Heart right ventricle (tissue), 16 donors: ENCODE measurements around the gene CLK2. TPM values are rescaled to one million over a fixed set of nuclear protein-coding genes. Genes with fewer than 3 reads are reported as not detected.

Source experiments
- ATAC-seq, 8 donors: fragments of 200-7000 bp; cut with Tn5 transposase; one replicate each; pipeline ENCODE4 v1.9.1; 2020; ENCODE audit warnings: mild to moderate bottlenecking in 8 of 8, moderate library complexity in 8 of 8, moderate number of reproducible peaks in 1 of 8
- DNase-seq, 2 donors: peaks; one replicate each; pipeline ENCODE4 v3.0.0-alpha.2; 2020
- H3K27ac ChIP-seq, 10 donors: fragments of 200-600 bp; sonication (generic) in 2 of 10; one replicate each; pipeline versions ENCODE4 v1.5.0 to v1.8.0; 2020 to 2022; ENCODE audit warnings: mild to moderate bottlenecking in 3 of 10
- H3K27me3 ChIP-seq, 7 donors: fragments of 200-600 bp; one replicate each; pipeline ENCODE4 v1.8.0; 2021 to 2022; ENCODE audit warnings: mild to moderate bottlenecking in 2 of 7
- H3K36me3 ChIP-seq, 9 donors: fragments of 200-600 bp; sonication (generic) in 1 of 9; one replicate each; pipeline versions ENCODE4 v1.5.0 to v1.8.0; 2020 to 2022; ENCODE audit warnings: mild to moderate bottlenecking in 2 of 9
- H3K4me1 ChIP-seq, 9 donors: fragments of 200-600 bp; sonication (generic) in 1 of 9; one replicate each; pipeline versions ENCODE4 v1.5.0 to v1.8.0; 2020 to 2022; ENCODE audit warnings: mild to moderate bottlenecking in 4 of 9
- H3K4me3 ChIP-seq, 10 donors: fragments of 200-600 bp; sonication (generic) in 2 of 10; one replicate each; pipeline versions ENCODE4 v1.5.0 to v1.8.0; 2020 to 2022; ENCODE audit warnings: mild to moderate bottlenecking in 7 of 10, moderate library complexity in 2 of 10
- H3K9me3 ChIP-seq, 11 donors: fragments of 200-600 bp in 10 of 11; sonication (generic) in 2 of 11; one replicate each; pipeline versions ENCODE4 v1.5.0 to v1.8.0; 2013 to 2022; ENCODE audit warnings: mild to moderate bottlenecking in 2 of 11, control low read depth in 1 of 11, moderate library complexity in 1 of 11
- CTCF ChIP-seq, 9 donors: fragments of 200-600 bp; sonication (generic) in 2 of 9; IDR thresholded peaks; one replicate each; pipeline versions ENCODE4 v1.5.0 to v1.8.0; 2021 to 2022; ENCODE audit warnings: antibody characterized with exemption in 9 of 9, mild to moderate bottlenecking in 5 of 9, moderate library complexity in 1 of 9
- WGBS, 2 donors: extraction: QIAGEN DNeasy Blood & Tissue Kit; methylation state at CpG; one replicate each; pipeline ENCODE4 v1.1.7; 2013; ENCODE audit warnings: inconsistent platforms in 1 of 2; 5-methylcytosine and 5-hydroxymethylcytosine counted together
- intact Hi-C, 10 donors: fragments of 100-400 bp; cut with DNase I; formaldehyde crosslinking; loops; one replicate each; pipeline versions ENCODE4 v1.11.1 to v1.14.2; 2022
- polyA plus RNA-seq, 2 donors: library from polyadenylated mRNA; stranded (reverse); fragments of 200-250 nt; gene quantifications; one replicate each; pipeline ENCODE4 v1.2.3, GENCODE V29; 2013
- total RNA-seq, 10 donors: library from RNA; stranded (reverse); fragmentation: NEBNext Ultra II Directional in 3 of 10; extraction: Animal tissue kit (Norgen Biotek cat#: 25700) in 3 of 10; gene quantifications; one replicate each; pipeline versions ENCODE4 v1.2.1 to v1.2.4, GENCODE V29; 2021 to 2023
- donor health status: Arrhythmogenic right ventricular cardiomyopathy.
- donor health status: ischemic (EF 13 %, LVEDD 7.1; RV severe dilation, severe dysfunction).
- donor health status: healthy with polysubstance abuse.
- donor health status: DM: no; HTN: yes; CAD: no.
- donor health status: DM: no; HTN: no; CAD: no.
- donor health status: ischemic (EF 25% LVEDD 6.9; RV normal size, moderate dysfunction).
- donor health status: ischemic (EF 25% LVEDD 5.7; RV mildly dilated, moderate dysfunction).
- donor health status: healthy.
- donor health status: DM: yes; HTN: yes; CAD: no.
- donor health status: Ischemic cardiomyopathy.
- donor health status: ischemic (EF 35%, LVEDD 5.7; RV mildly dilated, moderate dysfunction).
- donor health status: nonischemic (EF 11% LVEDD 7.7; RV severe dilation, severe dysfunction).
- donor health status: DM: yes; HTN: yes; CAD: no.
- donor health status: PGD.
- donor health status: ischemic (EF 29% LVEDD 5.4; RV normal size, mild dysfunction).
- donor health status: nonischemic (EF 23%, LVEDD 6.1; RV moderate dilation, normal function).

CLK2 gene
- total and polyA plus RNA-seq, 12 donors: 12.5 to 47.1 (median 18.0) TPM

DNA sequence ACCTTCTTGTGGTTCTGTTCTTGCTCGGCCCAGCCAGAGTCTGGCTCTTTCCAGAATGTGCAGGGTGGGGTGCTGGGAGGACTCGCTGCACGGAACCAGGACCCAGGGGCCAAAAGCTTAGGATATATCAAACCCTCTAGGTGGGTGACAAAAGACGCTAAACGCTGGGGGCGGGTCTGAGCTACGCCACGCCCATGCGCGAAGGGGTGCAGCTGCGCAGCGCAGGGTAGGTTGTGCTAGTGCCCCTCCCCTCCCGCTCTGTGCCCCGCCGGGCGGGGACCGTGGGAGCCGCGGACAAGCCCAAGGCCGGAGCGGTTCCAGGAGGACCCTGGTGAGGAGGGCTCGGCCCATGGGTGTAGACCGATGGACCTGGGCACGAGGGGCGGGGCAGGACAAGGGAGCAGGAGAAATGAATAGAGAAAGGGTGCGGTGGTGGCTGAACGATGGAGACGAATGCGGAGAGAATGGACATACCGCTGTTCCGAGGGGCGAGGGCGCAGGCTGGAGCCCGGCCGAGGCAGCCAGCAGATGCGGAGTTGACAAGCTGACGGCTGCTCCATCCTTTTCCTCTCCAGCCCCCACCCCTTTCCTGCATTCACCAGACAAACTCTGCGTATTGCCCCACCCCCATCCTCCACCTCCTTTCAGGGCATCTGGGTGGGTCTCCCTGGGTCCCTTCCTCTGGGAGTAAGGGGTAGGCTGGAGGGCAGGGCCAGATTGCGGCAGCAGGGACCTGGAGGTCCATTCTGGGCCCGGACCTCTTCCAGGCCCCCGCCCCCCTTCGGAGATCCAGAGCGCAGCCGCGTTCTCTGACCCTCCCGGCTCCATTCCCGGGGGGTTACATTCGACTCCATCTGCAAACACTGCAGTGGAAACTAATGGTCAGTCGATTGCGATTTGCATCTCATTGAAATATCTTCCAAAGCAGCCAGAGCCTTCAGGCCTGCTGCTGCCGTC, 47.6 kb upstream of the CLK2 start, which contains the start of gene RUSC1:
Gene RUSC1 (plus strand): TSS at position 234 of the 957 bp plus-strand sequence. CDS start 880 bp downstream, outside the sequence.
- ATAC-seq (peak; percentile 32 to 56 (median 48)), DNase-seq (peak; percentile 88)
- peaks cover 0 to 45% (median 2%) of the 10 kb centered on the region in 9 donors for H3K36me3 ChIP-seq
- H3K9me3 ChIP-seq: no peaks in the 10 kb centered on the region
- peak within 1 kb of the TSS; percentile 54 to 87 (median 78) for H3K4me3 ChIP-seq
- H3K27ac ChIP-seq: peak within 1 kb of the TSS; percentile 61 to 98 (median 97)
- no peaks in the 10 kb centered on the region for H3K27me3 ChIP-seq
- intact Hi-C loops: loop anchor here (2.0 to 5.0 kb wide), 5 partner anchors 44 to 271 kb away; partner anchors contain the start of genes HCN3 (in 5 of the 10), MTX1 (in 2 of the 10) and THBS3 (in 2 of the 10)
- peak in 1 of 9 donors; percentile 5 for TF ChIP-seq CTCF (IDR thresholded peaks at IDR 0.05)
- H3K4me1 ChIP-seq: peaks cover 7 to 48% (median 40%) of the 10 kb centered on the region in 9 donors
- WGBS, 2 donors: 10 to 12% methylated on average over 50 to 51 of the region's 51 CpGs

- intact Hi-C loops: loop anchor here (2.0 to 5.0 kb wide), 5 partner anchors 43 to 272 kb away; partner anchors contain the start of genes HCN3 (in 5 of the 10), MTX1 (in 2 of the 10) and THBS3 (in 2 of the 10)
- 34 to 38% methylated on average over 11 of the region's 11 CpGs for WGBS, 2 donors
- peaks cover 7 to 42% (median 35%) of the 10 kb centered on the region in 9 donors for H3K4me1 ChIP-seq
These were observed 46.9 kb upstream of the CLK2 start for GRCh38 chr1:155320252-155320651.

DNA sequence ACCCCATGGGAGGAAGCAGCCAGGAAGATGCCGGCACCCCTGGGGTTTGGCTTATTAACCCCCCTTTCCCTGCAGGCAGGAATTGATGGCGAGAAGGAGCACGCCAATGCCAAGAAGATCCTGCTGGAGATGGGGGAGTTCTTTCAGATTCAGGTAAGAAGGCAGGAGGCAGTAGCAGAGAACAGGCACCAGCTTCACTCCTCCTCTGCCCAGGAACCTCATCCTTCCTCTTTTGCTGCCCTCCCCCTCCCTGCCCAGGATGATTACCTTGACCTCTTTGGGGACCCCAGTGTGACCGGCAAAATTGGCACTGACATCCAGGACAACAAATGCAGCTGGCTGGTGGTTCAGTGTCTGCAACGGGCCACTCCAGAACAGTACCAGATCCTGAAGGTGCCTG, 46.2 kb upstream of the CLK2 start:
- intact Hi-C loops: no loop called here
- no peak for TF ChIP-seq CTCF (IDR thresholded peaks at IDR 0.05)
- H3K36me3 ChIP-seq: peaks cover 0 to 52% (median 6%) of the 10 kb centered on the region in 9 donors
- DNase-seq (no peak), ATAC-seq (no peak)
- no peaks in the 10 kb centered on the region for H3K9me3 ChIP-seq
- peak overlapping the region in 1 of 10 donors; percentile 98 for H3K27ac ChIP-seq
- 77% methylated on average over 5 of the region's 5 CpGs for WGBS, 2 donors
- peaks cover 7 to 37% (median 31%) of the 10 kb centered on the region in 9 donors for H3K4me1 ChIP-seq
- H3K4me3 ChIP-seq: no peak overlapping the region
- H3K27me3 ChIP-seq: no peaks in the 10 kb centered on the region

More at GRCh38 chr1:155320252-155320651, 46.9 kb upstream of the CLK2 start:
- H3K27me3 ChIP-seq: no peaks in the 10 kb centered on the region
- ATAC-seq (no peak), DNase-seq (no peak)
- peaks cover 0 to 45% (median under 1%) of the 10 kb centered on the region in 9 donors for H3K36me3 ChIP-seq
- peak overlapping the region; percentile 54 to 87 (median 78) for H3K4me3 ChIP-seq
- H3K9me3 ChIP-seq: no peaks in the 10 kb centered on the region
- H3K27ac ChIP-seq: peak overlapping the region in 9 of 10 donors; percentile 69 to 98 (median 97)
- TF ChIP-seq CTCF (IDR thresholded peaks at IDR 0.05): no peak

DNA sequence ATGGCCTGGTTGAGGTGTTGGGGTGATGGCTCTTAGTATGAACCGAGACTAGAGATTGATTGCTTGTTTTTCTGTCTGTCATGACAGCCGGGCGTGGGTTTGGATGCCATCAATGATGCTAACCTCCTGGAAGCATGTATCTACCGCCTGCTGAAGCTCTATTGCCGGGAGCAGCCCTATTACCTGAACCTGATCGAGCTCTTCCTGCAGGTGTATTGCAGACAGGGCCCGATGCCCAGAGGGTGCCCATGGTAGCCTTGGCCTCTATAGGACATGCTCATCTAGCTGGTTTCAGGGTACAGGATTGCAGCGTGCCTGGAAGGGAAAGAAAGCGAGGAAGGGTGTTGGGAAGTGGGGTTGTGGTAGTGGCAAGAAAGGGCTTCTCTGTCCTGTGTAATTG, 44.8 kb upstream of the CLK2 start:
- TF ChIP-seq CTCF (IDR thresholded peaks at IDR 0.05): no peak
- Histone ChIP-seq H3K27ac (no peak overlapping the region), H3K27me3 (no peaks in the 10 kb centered on the region), H3K4me1 (peaks cover 7 to 37% (median 31%) of the 10 kb centered on the region in 9 donors), H3K36me3 (peaks cover 0 to 66% (median 6%) of the 10 kb centered on the region in 9 donors), H3K9me3 (no peaks in the 10 kb centered on the region), H3K4me3 (no peak overlapping the region)
- WGBS, 2 donors: 95 to 96% methylated on average over 9 of the region's 9 CpGs
- ATAC-seq (no peak), DNase-seq (no peak)
- intact Hi-C loops: no loop called here
